HPDE6-E6E7 (cell line): ENCODE measurements around the gene TWNK.
A peak's percentile ranks its signal among the peaks of the same experiment; 100 is the strongest.
"Not testable (repeated sequence)": the region's sequence is repeated elsewhere in the genome, so short reads cannot be mapped to it uniquely, and the experiment has no call there.

ENCODE experiments used
- DNase-seq: peaks from one replicate; pipeline ENCODE4 v3.0.0; 2011; ENCODE audit warnings: missing footprints; ENCODE audit errors: extremely low spot score

The TWNK gene

DNA sequence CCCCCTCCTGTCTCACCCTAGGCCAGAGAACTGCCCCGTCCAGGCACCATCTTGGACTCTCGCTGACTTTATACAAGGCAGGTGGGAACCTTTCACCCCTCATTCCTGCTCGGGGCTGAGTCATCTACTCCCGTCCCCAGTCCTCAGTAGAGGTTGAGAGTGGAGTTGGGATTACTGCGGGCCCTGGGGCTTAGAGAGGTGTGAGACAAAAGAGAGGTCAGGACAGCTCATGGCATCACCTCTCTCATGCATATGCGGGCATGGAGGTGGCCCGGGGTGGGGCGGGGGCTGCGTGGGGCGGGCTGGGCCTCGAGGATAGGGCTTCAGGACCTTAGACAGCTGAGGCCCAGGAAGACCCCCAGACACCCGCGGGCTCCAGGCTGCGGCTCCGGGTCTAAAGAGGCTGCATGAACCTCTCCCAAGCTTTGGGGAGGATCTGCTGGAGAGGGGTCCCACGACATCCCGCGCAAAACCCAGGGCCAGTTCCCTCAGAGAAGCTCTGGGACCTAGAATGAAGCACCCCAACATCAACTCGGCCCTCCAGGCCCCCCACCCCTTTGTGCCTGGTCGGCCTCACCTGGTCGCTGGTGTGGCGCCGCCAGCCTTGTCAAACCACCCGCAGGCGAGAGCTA is 43.3 kb downstream of the TWNK start:
- DNase-seq = peak; percentile 42

DNA sequence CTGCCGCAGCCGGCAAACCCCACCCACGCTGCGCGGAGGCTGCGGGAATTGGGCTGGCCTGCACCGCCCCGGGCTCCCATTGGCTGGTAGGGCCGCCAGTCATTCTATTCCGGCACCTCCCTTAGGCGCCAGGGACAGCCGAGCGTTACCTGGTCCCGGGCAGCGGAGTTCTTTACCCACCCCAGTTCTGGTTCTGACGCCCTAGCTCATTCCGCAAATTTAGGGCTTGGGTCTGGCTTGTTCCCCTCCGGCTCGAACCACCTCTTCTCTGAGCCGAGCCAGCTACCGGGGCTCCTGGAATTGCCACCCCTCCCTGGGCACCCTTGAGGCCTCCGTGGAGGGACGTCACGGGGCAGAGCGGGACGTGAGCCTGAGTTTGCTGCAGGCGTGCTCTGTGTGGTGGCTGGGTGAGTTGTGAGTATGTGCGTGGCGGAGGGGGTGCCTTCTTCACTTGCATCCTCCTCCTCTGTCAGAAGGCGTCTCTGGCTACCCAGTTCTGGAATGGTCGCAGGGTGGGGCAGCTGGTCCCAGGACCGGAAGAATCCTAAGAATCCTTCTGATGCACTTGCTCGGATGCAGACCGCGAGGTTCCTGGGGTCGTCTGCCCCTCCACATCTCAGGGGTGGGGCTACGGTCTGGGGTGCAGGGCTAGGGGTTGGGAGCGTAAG is 43.9 kb downstream of the TWNK start, which contains the start of the genes PDZD7 and SFXN3:
TSS of gene PDZD7 (minus strand) at position 2 of the 668 bp plus-strand sequence. CDS start 910 bp downstream, outside the sequence.
TSS of gene SFXN3 (plus strand) at position 107 of the 668 bp plus-strand sequence. CDS start 3,461 bp downstream, outside the sequence.
- DNase-seq = peak; percentile 98

DNA sequence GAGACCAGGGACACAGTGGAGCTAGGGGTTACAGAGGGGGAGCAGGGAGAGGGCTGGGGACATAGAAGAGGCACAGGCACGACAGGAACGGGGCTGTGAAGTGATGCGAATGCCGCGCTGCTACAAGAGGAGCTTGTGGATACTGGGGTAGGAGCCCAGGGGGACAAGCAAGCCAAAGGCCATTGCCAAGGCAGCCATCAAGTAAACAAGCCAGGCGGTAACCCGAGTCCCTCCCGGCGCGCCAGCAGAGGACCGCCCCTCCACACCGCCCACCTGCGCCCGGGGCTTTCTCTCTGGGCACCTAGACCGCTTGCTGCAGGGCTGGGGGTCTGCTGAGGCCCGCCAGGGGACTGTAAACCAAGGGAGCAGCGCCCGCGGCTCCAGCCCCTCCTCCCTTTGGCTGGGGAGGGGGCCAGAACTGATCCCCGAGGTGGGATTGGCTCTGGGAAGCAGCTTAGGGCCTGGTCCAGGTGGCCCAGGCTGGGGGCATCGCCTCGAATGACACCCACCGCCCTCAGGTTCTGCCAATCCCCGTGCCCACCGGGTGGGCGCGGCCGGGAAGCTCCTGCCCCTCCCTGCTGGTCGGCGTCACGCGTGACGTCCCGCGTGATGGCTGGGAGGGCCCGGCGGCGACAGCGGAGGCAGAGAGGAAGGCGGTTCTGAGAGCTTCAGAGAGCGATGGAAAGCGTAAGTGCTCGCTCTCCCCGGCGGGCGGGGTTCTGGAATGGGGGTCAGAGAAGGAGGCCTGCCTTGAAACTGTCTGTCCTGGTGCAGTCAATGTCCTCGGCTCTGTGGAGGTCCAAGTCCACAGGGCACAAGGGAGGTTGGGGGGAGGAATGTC is 44.7 kb downstream of the TWNK start:
- peak; percentile 33 for DNase-seq

DNA sequence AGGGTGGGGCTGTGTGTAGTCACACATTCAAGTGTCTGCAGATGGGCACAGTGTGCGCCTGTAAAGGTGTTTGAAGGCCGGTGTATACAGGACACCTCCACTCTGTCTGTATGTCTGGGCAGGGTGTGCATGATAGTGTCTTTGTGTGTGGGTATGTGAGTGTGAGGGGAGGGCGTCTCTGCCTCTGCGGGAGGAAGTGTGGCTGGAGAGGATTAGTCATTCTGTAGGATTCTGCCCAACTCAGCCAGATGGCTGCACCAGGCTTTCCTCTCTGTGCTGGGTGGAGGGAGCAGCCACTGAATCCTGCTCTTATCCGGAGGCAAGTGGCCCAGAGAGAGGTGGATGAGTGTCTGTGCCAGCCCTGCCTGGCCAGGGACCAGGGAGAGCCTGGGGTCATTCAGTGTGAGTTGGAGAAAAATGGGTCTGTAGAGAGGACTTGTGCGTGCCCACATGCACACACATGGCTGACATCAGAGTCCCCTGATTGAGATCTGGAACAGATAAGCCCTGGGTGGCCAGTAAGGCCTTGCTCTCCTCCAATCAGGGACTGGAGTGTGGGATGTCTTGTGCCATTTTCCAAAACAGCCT is 45.4 kb downstream of the TWNK start:
- DNase-seq = peak; percentile 76

DNA sequence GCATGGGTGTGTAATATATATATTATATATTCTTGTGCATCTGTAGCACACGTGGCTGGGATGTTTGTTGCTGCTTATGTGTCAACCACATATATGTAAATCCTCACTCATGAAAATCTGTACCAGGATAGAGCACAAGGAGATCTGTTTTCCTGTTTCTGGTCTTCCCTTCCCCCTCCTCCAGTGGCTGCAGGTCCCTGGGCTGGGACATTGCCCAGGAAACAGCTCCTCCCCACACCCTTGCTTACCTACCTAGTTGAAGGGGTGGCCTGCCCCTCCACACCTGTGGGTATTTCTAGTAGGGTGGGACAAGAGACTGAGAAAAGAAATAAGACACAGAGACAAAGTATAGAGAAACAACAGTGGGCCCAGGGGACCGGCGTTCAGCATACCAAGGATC is 45.9 kb downstream of the TWNK start:
- no peak for DNase-seq

DNA sequence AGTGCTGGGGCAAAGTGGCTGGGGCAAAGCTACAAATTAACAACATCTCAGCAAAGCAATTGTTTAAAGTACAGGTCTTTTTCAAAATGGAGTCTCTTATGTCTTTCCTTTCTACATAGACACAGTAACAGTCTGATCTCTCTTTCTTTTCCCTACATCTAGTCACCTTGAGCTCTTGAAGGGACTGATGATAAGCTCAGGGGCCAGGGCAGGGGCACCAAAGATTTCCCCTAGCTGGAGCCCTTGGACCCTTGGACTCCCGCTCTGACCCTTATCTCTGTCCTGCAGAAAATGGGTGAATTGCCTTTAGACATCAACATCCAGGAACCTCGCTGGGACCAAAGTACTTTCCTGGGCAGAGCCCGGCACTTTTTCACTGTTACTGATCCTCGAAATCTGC is 47.1 kb downstream of the TWNK start:
- not testable (repeated sequence) for DNase-seq

DNA sequence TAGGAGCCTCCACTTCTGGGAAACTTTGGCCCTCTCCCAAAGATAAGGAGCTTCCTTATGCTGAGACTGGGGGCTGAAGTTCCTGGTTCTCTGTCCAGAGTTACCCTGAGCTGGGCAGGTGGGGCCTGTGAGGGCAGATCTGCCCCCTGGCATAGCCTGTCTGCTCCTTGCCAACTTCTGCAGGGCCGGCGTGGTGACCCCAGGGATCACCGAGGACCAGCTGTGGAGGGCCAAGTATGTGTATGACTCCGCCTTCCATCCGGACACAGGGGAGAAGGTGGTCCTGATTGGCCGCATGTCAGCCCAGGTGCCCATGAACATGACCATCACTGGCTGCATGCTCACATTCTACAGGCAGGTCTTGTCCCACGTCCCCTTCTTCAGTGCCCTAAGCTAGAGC is 48.0 kb downstream of the TWNK start:
- DNase-seq = no peak

DNA sequence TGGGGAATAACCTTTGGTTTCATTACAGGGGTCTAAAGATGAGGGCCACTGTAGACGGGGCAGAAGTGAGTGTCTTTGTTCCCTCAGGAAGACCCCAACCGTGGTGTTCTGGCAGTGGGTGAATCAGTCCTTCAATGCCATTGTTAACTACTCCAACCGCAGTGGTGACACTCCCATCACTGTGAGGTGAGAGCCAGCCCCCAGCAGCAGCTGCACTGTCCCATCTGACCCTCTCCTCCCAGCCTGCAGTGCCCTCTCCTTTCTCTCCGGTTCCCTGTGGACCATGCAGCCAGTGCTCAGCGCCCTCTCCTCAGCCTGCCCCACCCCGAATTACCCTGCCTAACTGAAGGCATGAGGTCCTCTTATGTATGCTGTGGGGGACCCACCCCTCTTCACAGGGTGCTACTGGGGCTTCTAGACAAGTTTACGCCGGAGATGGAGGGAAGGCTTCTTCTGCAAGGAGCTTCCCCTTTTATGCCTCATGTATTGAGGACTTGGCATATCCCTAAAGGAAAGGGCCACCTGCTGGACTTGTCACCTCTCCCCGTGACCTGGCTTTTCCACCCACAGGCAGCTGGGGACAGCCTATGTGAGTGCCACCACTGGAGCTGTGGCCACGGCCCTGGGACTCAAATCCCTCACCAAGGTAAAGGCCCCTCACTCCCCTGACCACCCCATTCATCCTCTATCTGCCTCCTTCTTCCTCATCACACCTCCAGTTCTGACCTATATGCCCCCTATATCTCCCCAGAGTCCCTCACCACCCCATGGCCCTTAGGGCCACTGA is 48.8 kb downstream of the TWNK start:
- DNase-seq = no peak

DNA sequence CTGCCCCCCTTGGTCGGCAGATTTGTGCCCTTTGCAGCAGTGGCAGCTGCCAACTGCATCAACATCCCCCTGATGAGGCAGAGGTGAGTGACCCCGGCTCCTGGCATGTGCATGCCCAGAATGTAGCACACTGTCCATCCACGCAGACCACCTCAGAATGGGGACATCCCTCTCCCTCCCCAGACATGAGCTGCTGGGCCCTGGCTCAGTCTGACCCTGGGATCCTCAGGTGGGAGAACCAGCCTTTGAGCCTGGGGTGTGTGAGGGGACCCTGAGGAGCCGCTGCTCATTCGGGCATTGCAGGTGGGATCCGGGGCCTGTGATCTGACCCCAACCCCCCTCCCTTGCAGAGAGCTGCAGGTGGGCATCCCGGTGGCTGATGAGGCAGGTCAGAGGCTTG is 49.4 kb downstream of the TWNK start:
- no peak for DNase-seq

DNA sequence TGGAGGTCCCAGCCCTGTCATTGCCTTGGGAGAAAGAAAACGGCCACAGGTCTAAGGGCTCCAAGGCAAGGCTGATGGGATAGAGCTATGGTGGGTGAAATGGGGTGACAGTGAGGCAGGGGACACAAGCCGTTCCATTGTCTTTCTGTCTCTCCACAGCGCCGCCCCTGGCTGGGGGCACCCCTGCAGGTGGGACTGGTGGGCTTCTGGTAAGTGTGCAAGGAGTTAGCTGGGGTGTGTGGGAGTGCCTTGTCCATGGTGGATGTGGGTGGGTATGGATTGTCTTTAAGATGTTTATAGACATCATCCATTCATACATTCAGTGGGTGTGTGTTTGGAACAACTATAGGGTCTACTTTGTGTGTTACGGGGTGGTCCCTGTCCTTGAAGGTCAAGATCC is 51.1 kb downstream of the TWNK start:
- no peak for DNase-seq

DNA sequence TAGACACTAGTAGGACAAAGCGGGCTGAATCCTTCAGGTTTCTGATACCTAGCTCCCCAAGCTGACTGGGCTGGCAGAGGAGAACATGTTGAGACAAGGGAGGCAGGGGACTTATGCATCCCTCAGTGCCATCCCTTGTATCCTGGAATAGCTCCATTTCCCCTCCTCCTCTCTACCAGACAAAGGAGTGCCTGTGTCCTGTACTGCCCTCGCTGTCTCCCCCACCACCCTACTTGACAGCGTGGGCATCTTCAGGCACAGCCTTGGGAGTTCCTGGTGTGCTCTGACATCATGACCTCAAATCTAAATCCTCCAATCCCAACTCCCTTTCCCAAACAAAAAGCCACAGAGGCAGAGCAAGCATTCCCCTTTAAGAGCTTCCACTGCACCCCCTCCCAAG is 52.7 kb downstream of the TWNK start:
- DNase-seq = no peak

DNA sequence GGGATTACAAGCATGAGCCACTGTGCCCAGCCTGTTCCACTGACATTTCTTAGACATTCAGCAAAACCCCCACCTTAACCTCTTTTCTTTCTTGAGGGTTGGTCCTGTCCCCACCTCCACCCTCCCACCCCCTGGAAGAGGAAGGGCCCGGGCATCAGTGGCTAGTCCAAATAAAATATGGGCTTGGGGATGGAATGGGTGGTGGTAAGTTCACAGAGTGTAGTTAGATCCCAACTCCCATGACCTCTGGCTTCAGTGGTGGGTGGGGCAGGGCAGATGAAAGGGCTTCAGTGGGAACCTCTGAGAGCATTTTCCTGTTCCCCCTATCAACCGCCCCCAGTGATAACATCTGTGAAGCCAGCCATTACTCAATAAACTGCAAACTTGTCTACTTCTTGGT is 53.5 kb downstream of the TWNK start:
- DNase-seq = no peak

DNA sequence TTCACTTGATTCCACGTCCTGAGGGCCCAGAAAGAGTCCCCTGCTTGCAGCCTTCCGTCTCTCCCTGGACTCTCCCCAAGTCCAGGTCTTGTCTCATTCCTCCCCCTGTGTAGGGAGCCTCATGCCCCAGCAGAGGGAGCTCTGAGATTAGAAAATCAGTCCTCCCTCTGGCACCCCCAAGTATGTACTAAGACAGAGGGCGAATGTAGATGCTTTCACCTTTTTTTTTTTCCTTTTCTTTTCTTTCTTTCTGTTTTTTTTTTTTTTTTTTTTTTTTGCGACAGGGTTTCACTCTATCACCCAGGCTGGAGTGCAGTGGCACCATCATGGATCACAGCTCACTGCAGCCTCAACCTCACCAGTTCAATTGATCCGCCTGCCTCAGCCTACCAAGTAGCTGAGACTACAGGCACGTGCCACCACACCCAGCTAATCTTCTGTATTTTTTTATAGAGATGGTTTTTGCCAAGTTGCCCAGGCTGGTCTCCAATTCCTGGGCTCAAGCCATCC is 54.0 kb downstream of the TWNK start:
- peak; percentile 80 for DNase-seq

DNA sequence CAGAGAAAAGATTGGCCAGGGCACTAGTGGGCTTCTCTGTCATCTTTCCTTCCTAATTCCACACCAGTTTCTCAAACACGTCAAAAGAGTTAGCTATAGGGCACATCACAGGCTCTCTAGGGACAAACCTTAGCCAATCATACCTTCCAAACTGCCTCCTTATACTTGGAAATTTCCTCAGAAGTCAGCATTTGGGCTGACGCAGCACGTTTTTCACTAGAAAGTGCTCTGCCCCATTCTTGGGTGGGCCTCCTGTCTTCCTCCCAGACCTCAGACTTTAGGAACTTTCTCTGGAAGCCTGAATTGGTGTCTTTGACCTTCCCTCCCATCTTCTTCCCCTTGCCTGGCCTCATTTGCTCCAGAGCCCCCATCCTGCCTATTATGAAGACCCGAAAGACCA is 54.8 kb downstream of the TWNK start:
- DNase-seq = no peak

DNA sequence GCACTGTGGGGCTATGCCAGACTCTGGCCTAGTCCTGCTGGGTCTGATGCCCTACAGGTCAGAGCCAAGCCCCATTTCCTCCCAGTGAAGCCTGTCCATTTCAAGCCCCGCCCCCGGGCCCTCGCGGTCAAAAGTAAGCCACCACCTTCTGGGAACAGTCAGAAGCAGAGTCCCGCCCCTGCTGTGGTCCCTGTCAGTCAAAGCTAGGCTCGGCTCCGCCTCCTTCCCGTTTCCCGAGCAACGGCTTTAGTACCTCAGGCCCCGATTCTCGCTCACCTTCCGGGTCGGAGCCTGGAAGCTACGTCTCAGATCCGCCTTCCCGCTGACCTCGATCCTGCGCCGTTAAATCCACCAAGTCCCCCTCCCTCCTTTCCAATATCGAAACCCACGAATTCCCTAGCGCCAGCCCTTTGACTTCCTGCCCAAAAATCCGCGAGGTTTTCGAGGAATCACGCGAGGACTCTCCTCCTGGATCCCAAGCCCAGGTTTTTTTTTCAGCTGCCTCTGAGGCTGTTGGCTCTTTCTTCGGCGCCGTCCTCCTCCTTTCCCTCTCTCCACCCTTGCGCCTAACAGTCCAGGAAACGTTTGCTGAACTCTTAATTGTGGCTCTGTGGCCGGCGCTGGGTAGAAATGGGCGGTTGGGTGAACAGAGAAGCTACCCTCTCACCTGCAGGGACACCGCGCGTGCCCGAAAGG is 55.5 kb downstream of the TWNK start:
- DNase-seq = peak; percentile 91

DNA sequence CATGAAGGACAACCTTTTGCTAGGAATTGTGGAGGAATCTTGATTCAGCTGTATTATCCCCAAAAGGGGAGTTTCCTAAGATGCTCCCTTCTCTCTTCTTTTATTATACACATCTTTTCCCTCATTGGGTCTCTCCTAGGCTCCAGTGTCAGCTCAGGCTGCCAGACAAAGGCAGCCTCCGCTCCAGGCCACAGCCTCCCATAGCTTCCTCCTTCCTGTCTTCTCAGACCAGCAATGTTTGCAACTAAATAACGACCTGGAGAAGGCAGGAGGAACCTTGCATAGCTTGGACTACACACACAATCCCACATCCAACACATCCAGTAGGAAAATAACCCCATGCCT is 56.0 kb downstream of the TWNK start:
- DNase-seq = no peak
